IPS-15b (cell line): ENCODE results near the gene CD177.
"Not testable (repeated sequence)": the region's sequence is repeated elsewhere in the genome, so short reads cannot be mapped to it uniquely, and the experiment has no call there.

Experiments used
- H3K27me3 ChIP-seq: one replicate; pipeline ENCODE4 v1.6.1; 2013; ENCODE audit warnings: low read length; ENCODE audit not compliant: control insufficient read depth, insufficient read depth
- H3K36me3 ChIP-seq: one replicate; pipeline ENCODE4 v1.6.1; 2013; ENCODE audit warnings: low read length; ENCODE audit not compliant: control insufficient read depth, insufficient read depth
- H3K4me1 ChIP-seq: one replicate; pipeline ENCODE4 v1.6.1; 2013; ENCODE audit warnings: mild to moderate bottlenecking, low read length; ENCODE audit not compliant: control insufficient read depth, insufficient read depth
- H3K4me3 ChIP-seq: one replicate; pipeline ENCODE4 v1.5.1; 2013; ENCODE audit warnings: low read depth, low read length
- H3K9ac ChIP-seq: one replicate; pipeline ENCODE4 v1.6.1; 2013; ENCODE audit warnings: low read depth, mild to moderate bottlenecking, low read length
- H3K9me3 ChIP-seq: one replicate; pipeline ENCODE4 v1.6.1; 2013; ENCODE audit warnings: mild to moderate bottlenecking, low read length; ENCODE audit not compliant: control insufficient read depth, insufficient read depth

The CD177 gene

DNA sequence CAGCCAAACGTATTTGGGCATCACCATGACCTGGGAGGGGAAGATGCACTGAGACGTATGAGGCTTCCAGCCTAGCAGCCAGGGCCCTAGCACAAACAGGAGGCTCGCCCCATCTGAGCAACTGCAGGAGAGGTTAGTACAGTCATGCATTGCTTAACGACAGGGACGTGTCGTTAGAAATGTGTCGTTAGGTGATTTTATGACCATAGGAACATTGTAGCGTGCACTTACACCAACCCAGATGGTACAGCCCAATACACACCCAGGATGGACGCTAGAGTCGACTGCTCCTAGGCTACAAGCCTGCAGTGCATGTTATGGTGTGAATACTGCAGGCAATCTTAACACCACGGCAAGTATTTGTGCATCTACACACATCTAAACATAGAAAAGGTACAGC is 9.3 kb downstream of the CD177 start:
- no peaks in the 10 kb centered on the region for H3K36me3 ChIP-seq
- H3K4me3 ChIP-seq: no peak overlapping the region
- H3K27me3 ChIP-seq: no peaks in the 10 kb centered on the region
- H3K9ac ChIP-seq: no peak overlapping the region
- no peaks in the 10 kb centered on the region for H3K4me1 ChIP-seq
- H3K9me3 ChIP-seq: no peaks in the 10 kb centered on the region

DNA sequence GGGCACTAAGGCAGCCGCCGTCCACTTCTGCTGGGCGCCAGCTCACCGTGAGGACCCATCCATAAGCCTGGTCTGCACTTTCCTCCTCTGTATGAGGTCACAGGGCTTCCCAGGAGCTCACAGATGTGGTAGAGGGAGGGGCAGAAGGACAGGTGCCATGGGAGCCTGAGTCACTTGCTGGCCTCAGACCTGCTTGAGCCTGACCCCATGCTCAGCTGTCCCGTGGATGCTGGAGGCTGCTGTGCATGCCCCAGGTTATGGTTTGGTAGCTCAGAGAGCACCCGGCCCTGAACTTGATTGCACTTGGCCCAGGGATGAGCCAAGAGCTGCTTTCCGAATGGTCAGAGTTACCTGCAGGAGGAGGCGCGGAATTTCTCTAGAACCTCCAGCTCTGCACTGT is 12.2 kb downstream of the CD177 start:
- H3K9ac ChIP-seq, H3K27me3 ChIP-seq, H3K36me3 ChIP-seq, H3K4me3 ChIP-seq, H3K9me3 ChIP-seq, H3K4me1 ChIP-seq: not testable (repeated sequence)

DNA sequence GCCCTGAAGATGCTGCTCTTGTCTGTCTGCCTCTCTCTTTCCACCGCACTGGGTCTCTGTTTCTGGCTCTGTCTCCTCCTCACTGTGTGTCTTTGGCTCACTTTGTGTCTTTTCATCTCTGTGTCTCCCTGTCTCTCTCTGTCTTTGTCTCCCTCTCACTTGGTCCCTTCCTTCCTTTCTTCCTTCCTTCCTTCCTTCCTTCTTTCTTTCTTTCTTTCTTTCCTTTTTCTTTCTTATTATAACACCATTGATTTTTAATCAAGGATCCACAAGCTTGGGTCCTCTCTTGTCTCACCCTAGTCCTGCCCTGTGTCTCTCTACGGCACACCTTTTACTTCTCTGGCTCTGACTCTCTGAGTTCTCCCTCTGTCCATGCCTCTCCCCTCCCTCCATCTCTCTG is 14.3 kb downstream of the CD177 start:
- no peak overlapping the region for H3K9ac ChIP-seq
- no peaks in the 10 kb centered on the region for H3K27me3 ChIP-seq
- H3K36me3 ChIP-seq: no peaks in the 10 kb centered on the region
- H3K4me3 ChIP-seq: no peak overlapping the region
- no peaks in the 10 kb centered on the region for H3K9me3 ChIP-seq
- no peaks in the 10 kb centered on the region for H3K4me1 ChIP-seq

DNA sequence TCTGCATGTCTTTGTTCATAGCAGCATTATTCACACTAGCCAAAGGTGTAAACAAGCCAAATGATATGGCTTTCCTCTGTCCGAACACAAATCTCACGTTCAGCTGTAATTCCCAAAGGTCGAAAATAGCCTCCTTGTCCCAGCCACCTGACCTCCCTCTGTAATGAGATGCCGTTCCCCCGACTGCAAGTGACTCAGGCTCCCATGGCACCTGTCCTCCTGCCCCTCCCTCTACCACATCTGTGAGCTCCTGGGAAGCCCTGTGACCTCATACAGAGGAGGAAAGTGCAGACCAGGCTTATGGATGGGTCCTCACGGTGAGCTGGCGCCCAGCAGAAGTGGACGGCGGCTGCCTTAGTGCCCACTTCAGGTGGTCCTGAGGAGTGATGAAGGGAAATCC is 15.4 kb downstream of the CD177 start:
- H3K4me3 ChIP-seq, H3K9me3 ChIP-seq, H3K36me3 ChIP-seq, H3K9ac ChIP-seq, H3K4me1 ChIP-seq, H3K27me3 ChIP-seq: not testable (repeated sequence)

DNA sequence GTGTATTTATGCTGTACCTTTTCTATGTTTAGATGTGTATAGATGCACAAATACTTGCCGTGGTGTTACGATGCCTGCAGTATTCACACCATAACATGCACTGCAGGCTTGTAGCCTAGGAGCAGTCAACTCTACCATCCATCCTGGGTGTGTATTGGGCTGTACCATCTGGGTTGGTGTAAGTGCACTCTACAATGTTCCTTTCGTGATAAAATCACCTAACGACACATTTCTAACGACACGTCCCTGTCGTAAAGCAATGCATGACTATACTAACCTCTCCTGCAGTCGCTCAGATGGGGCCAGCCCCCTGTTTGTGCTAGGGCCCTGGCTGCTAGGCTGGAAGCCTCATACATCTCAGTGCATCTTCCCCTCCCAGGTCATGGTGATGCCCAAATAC is 18.4 kb downstream of the CD177 start:
- no peaks in the 10 kb centered on the region for H3K9me3 ChIP-seq
- H3K9ac ChIP-seq: no peak overlapping the region
- no peak overlapping the region for H3K4me3 ChIP-seq
- no peaks in the 10 kb centered on the region for H3K4me1 ChIP-seq
- H3K36me3 ChIP-seq: no peaks in the 10 kb centered on the region
- H3K27me3 ChIP-seq: no peaks in the 10 kb centered on the region

DNA sequence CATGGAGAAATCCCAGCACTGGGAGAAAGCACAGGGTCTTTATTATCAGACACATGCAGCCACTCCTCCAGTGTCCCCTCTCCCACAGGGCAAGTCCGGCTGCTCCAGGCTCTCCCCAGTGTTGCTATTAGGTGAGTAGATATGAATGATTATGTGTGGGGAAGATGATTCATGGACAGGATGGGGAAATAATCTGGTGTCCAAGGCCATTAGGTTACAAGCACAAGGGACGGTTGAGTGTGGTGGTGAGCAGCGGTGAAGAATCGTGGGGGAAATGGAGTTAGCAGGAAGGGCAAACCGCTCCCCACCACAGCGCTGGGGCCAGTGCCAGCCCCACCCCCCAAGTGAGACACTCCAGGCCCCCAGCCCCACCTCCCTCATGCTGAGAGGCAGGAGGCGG is 19.0 kb downstream of the CD177 start:
- no peak overlapping the region for H3K4me3 ChIP-seq
- H3K36me3 ChIP-seq: no peaks in the 10 kb centered on the region
- H3K9me3 ChIP-seq: no peaks in the 10 kb centered on the region
- no peaks in the 10 kb centered on the region for H3K4me1 ChIP-seq
- H3K27me3 ChIP-seq: no peaks in the 10 kb centered on the region
- no peak overlapping the region for H3K9ac ChIP-seq

DNA sequence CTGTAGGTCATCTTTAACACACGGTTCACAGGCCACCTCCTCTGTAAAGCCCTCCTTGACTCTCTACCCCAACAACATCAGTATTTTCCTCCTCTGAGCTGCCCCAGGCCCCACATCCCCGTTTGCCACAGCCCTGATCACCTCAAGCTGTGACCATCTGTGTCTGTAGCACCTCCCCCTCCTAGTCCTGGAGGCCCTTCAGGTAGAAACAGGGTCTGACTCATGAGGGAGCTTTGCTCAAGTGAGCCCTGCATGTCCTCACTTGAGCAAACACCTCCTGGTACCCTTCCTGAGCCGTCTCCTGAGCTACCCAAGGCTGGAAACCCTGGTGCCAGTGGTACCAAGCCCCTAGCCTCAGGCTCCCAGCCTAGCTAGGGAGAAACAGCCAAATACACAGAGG is 24.1 kb downstream of the CD177 start:
- H3K9me3 ChIP-seq, H3K9ac ChIP-seq: not testable (repeated sequence)

DNA sequence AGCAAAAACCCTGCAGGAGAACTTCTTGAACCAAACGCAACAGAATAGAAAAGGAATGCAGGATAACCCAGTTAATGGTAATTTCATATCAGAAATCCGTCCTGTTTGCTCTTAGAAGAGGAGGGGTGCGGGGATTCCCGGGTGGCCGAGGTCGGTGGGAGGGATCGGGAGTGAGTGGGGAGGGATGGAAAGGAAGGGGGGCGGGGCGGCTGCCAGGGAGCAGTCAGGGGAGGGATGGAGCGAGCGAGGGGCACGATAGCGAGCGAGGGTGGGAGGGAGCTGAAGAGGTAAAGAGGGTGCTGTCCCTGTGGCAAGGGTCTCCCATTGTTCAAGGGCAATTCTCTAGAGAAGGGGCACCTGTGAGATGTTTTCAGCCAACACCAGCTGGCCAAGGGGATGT is 26.5 kb downstream of the CD177 start:
- H3K27me3 ChIP-seq: no peaks in the 10 kb centered on the region
- no peaks in the 10 kb centered on the region for H3K4me1 ChIP-seq
- H3K9me3 ChIP-seq: no peaks in the 10 kb centered on the region
- H3K36me3 ChIP-seq: no peaks in the 10 kb centered on the region
- H3K4me3 ChIP-seq: no peak overlapping the region
- no peak overlapping the region for H3K9ac ChIP-seq

More for the DNA sequence above, 24.1 kb downstream of the CD177 start:
- H3K4me3 ChIP-seq, H3K4me1 ChIP-seq, H3K27me3 ChIP-seq, H3K36me3 ChIP-seq: not testable (repeated sequence)

DNA sequence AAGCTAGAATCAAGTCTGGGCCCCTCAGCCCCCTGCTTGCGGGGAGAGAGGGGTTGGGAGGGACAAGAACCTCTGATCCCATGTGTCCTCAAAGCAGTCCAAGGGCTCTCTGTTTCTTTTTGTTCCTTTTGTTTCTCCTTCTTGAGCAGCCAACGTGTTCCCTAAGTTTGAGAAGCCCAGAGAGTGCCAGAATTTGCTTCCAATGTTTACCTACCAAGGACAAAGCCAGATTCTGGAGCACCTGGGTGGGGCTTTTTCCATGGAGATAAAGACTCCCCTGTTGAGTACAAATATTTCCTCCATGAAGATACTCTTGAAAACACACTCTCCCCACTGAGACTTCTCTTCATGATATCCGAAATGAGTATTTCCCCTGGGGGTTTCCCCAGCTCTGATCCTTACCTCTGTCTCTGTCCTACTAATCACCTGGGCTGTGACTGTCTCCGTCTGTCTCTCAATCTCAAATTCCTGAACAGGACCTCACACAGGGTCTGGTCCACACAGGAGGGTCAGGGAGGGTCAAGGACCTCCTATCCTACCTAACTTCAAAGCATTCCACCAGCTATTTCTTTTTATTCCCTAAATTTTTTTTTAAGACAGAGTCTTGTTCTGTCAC is 27.4 kb downstream of the CD177 start:
- H3K9ac ChIP-seq: no peak overlapping the region
- H3K27me3 ChIP-seq: no peaks in the 10 kb centered on the region
- no peaks in the 10 kb centered on the region for H3K4me1 ChIP-seq
- H3K9me3 ChIP-seq: no peaks in the 10 kb centered on the region
- H3K36me3 ChIP-seq: no peaks in the 10 kb centered on the region
- H3K4me3 ChIP-seq: no peak overlapping the region

DNA sequence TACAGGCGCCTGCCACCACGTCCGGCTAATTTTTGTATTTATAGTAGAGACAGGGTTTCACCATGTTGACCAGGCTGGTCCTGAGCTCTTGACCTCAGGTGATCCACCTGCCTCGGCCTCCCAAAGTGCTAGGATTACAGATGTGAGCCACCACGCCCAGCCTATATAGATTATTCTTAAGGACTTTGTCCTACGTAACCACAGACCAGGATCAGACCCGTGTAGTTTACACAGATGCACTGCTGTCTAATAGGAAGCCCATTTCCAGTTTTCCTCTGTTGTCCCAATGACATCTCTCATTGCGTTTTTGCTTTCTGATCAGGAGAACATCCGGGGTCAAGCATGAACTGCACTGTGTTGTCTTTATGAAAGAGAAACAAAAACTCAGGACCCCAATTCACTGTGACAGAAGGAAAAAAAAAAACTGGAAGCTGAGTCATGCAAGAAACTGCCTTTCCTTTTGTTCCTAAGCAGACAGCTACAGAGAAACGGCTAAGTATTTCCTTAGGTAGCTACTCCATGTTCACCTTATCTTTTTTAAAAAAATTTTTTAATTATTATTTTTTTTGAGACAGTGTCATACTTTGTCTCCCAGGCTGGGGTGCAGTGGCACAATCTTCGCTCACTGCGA is 29.2 kb downstream of the CD177 start:
- not testable (repeated sequence) for H3K27me3 ChIP-seq, H3K9ac ChIP-seq, H3K4me3 ChIP-seq, H3K36me3 ChIP-seq, H3K9me3 ChIP-seq, H3K4me1 ChIP-seq

DNA sequence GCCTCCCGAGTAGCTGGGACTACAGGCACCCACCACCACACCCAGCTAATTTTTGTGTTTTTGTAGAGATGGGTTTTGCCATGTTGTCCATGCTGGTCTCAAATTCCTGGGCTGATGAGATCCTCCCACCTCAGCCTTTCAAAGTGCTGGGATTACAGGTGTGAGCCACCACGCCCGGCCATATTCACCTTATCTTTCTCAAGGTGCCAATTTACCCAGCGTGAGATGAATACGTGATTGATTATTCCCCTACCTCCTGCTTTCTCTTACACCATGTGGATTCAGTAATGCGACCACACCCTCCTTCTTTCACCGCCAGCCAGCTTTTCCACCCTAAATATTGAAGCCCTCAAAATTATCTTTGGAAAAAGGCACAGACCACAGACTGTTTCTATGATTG is 29.8 kb downstream of the CD177 start:
- H3K4me3 ChIP-seq, H3K36me3 ChIP-seq, H3K27me3 ChIP-seq, H3K9me3 ChIP-seq, H3K4me1 ChIP-seq, H3K9ac ChIP-seq: not testable (repeated sequence)

DNA sequence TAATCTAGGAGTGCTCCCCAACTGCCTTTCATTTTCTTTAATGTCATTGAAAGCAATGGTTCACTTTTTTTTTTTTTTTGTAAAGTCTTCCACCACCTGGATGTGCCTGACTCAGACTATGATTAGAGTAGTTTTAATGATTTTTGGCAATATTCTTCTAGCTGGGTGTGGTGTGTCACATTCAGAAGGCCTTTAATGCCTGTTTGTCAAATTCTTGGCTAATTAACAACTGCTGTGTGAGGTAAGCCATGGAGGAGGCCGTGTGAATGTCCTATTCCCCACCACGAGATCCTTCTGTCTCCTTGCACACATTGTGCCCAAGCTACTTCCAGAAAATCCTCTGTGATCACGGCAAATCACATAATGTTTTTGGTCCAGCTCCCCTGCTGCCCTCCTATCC is 30.3 kb downstream of the CD177 start:
- not testable (repeated sequence) for H3K4me3 ChIP-seq, H3K9me3 ChIP-seq, H3K9ac ChIP-seq, H3K27me3 ChIP-seq, H3K36me3 ChIP-seq, H3K4me1 ChIP-seq
